GM23248 (cell line): ENCODE results near the gene CFAP157.

ENCODE experiments used
- EZH2 ChIP-seq: fragments of 200-600 bp; sonication (generic); IDR thresholded peaks from 2 replicates; pipeline ENCODE4 v1.6.1; 2018; ENCODE audit warnings: antibody characterized with exemption, mild to moderate bottlenecking; ENCODE audit not compliant: insufficient read depth, poor library complexity, severe bottlenecking
- EZH2phosphoT487 ChIP-seq: fragments of 200-600 bp; sonication (generic); IDR thresholded peaks from 2 replicates; pipeline ENCODE4 v1.6.1; 2018; ENCODE audit warnings: antibody characterized with exemption, moderate library complexity, mild to moderate bottlenecking, low read depth; ENCODE audit not compliant: insufficient read depth

GRCh38 chr9:127739614-127740330, 33.0 kb downstream of the CFAP157 start:
- no peak for TF ChIP-seq EZH2
- no peak for TF ChIP-seq EZH2phosphoT487
